IMR-90 (cell line): ENCODE measurements around the gene HOXC10. TPM values are rescaled to one million over a fixed set of nuclear protein-coding genes. Genes with fewer than 3 reads are reported as not detected.

ENCODE experiments used
- ATAC-seq: fragments of 200-7000 bp; cut with Tn5 transposase; 2 replicates; pipeline ENCODE4 v1.9.1; 2020; ENCODE audit warnings: low read depth, mild to moderate bottlenecking, moderate library complexity
- BruUV-seq: library from RNA; stranded (reverse); fragments of 400-500 nt; replicated peaks from 2 replicates; lab custom pipeline; 2021; lab: Mats Ljungman, UMichigan
- CTCF ChIA-PET: fragments of 300-600 bp; formaldehyde crosslinking; extraction: SDS; loops from one replicate; lab custom pipeline; 2021; ENCODE audit warnings: antibody characterized with exemption; lab: Yijun Ruan, JAX
- POLR2A ChIA-PET: fragments of 300-600 bp; sonication (Branson Sonifier 250); formaldehyde crosslinking; loops from one replicate; lab custom pipeline; 2022; ENCODE audit warnings: antibody characterized with exemption; ENCODE audit not compliant: unreplicated experiment; lab: Charles Lee
- DNase-seq: peaks from one replicate; pipeline ENCODE4 v3.0.0; 2013
- H2AFZ ChIP-seq: replicated peaks from 2 replicates; pipeline ENCODE3; 2013; ENCODE audit warnings: low read length, mild to moderate bottlenecking; ENCODE audit not compliant: poor library complexity
- H2AK5ac ChIP-seq: 2 replicates; pipeline ENCODE4 v1.6.1; 2013; ENCODE audit warnings: low read depth, low read length, inconsistent platforms
- H2AK9ac ChIP-seq: replicated peaks from 2 replicates; pipeline ENCODE3; 2013; ENCODE audit warnings: mild to moderate bottlenecking, low read depth, low read length, moderate library complexity; ENCODE audit not compliant: poor library complexity
- H2BK120ac ChIP-seq: 2 replicates; pipeline ENCODE4 v1.6.1; 2013; ENCODE audit warnings: low read depth, low read length, inconsistent platforms
- H2BK15ac ChIP-seq: 3 replicates; pipeline ENCODE4 v1.6.1; 2013; ENCODE audit warnings: low read depth, low read length, inconsistent platforms
- H2BK20ac ChIP-seq: 2 replicates; pipeline ENCODE4 v1.6.1; 2013; ENCODE audit warnings: low read depth, mild to moderate bottlenecking, inconsistent platforms, low read length, moderate library complexity
- H2BK5ac ChIP-seq: 2 replicates; pipeline ENCODE4 v1.6.1; 2013; ENCODE audit warnings: mild to moderate bottlenecking, low read depth, low read length, inconsistent platforms; ENCODE audit not compliant: poor library complexity, severe bottlenecking
- H3K14ac ChIP-seq: replicated peaks from 2 replicates; pipeline ENCODE4 v1.6.1; 2013; ENCODE audit warnings: low read depth, low read length, inconsistent platforms
- H3K18ac ChIP-seq: 2 replicates; pipeline ENCODE4 v1.6.1; 2013; ENCODE audit warnings: low read depth, low read length, control low read depth
- H3K23ac ChIP-seq: 2 replicates; pipeline ENCODE4 v1.6.1; 2013; ENCODE audit warnings: low read depth, low read length, inconsistent platforms
- H3K27ac ChIP-seq: 2 replicates; pipeline ENCODE4 v1.5.1; 2013; ENCODE audit warnings: mild to moderate bottlenecking, control low read depth, low read length; ENCODE audit not compliant: insufficient read depth
- H3K27me3 ChIP-seq: 2 replicates; pipeline ENCODE4 v1.6.1; 2013; ENCODE audit warnings: low read length; ENCODE audit not compliant: control insufficient read depth, insufficient read depth
- H3K36me3 ChIP-seq: 2 replicates; pipeline ENCODE4 v1.6.1; 2013; ENCODE audit warnings: low read length, mixed read lengths; ENCODE audit not compliant: control insufficient read depth, insufficient read depth
- H3K4ac ChIP-seq: 2 replicates; pipeline ENCODE4 v1.6.1; 2013; ENCODE audit warnings: low read depth, low read length, inconsistent platforms
- H3K4me1 ChIP-seq: 2 replicates; pipeline ENCODE4 v1.6.1; 2013; ENCODE audit warnings: low read length, mixed read lengths; ENCODE audit not compliant: control insufficient read depth, insufficient read depth
- H3K4me2 ChIP-seq: 2 replicates; pipeline ENCODE4 v1.6.1; 2013; ENCODE audit warnings: low read depth, mild to moderate bottlenecking, control low read depth, low read length, moderate library complexity
- H3K4me3 ChIP-seq: 2 replicates; pipeline ENCODE4 v1.5.1; 2013; ENCODE audit warnings: low read depth, mild to moderate bottlenecking, control low read depth, low read length, moderate library complexity; ENCODE audit not compliant: insufficient read depth
- H3K56ac ChIP-seq: 2 replicates; pipeline ENCODE4 v1.6.1; 2013; ENCODE audit warnings: low read length, inconsistent platforms; ENCODE audit not compliant: insufficient read depth; ENCODE audit errors: extremely low read depth
- H3K79me1 ChIP-seq, 2 experiments: 2 replicates each; pipeline ENCODE4 v1.6.1; 2013; ENCODE audit warnings: low read length in 2 of 2, inconsistent platforms in 1 of 2, low read depth in 1 of 2
- H3K9ac ChIP-seq: 2 replicates; pipeline ENCODE4 v1.6.1; 2013; ENCODE audit warnings: low read depth, low read length, control low read depth
- H3K9me1 ChIP-seq: 2 replicates; pipeline ENCODE4 v1.6.1; 2013; ENCODE audit warnings: low read length, inconsistent platforms; ENCODE audit not compliant: insufficient read depth
- H3K9me3 ChIP-seq: 2 replicates; pipeline ENCODE4 v1.6.1; 2013; ENCODE audit warnings: low read length; ENCODE audit not compliant: control insufficient read depth, insufficient read depth
- H4K20me1 ChIP-seq: 2 replicates; pipeline ENCODE4 v1.6.1; 2013; ENCODE audit warnings: low read length, inconsistent platforms; ENCODE audit not compliant: insufficient read depth
- H4K5ac ChIP-seq: 2 replicates; pipeline ENCODE4 v1.6.1; 2013; ENCODE audit warnings: mild to moderate bottlenecking, low read depth, low read length, control low read depth
- H4K8ac ChIP-seq, 2 experiments: 2 replicates each; pipeline ENCODE4 v1.6.1; 2013; ENCODE audit warnings: low read depth in 2 of 2, low read length in 2 of 2, control low read depth in 1 of 2, inconsistent platforms in 1 of 2
- H4K91ac ChIP-seq: 2 replicates; pipeline ENCODE4 v1.6.1; 2013; ENCODE audit warnings: low read depth, low read length, inconsistent platforms; ENCODE audit not compliant: insufficient read depth
- BHLHE40 ChIP-seq: fragments of 150-350 bp; IDR thresholded peaks from 2 replicates; pipeline ENCODE4 v1.6.1; 2016; ENCODE audit warnings: mild to moderate bottlenecking, low read depth, low read length
- FOS ChIP-seq: fragments of 150-350 bp; IDR thresholded peaks from 2 replicates; pipeline ENCODE4 v1.6.1; 2016; ENCODE audit warnings: low read depth, low read length
- WGBS, 2 experiments: methylation state at CpG; one replicate each; pipeline versions ENCODE4 v1.1.5 to v1.1.7; 2013; ENCODE audit warnings: missing lambda C conversion rate in 2 of 2; ENCODE audit not compliant: insufficient read length in 1 of 2; ENCODE audit errors: extremely low coverage in 2 of 2; 5-methylcytosine and 5-hydroxymethylcytosine counted together
- dilution Hi-C: fragments of 300-500 bp; cut with HindIII; formaldehyde crosslinking; loops from one replicate; pipeline ENCODE4 v1.14.3; 2018; ENCODE audit warnings: low sequenced_read_pairs; ENCODE audit not compliant: unreplicated experiment
- in situ Hi-C: fragments of 300-500 bp; cut with MboI; formaldehyde crosslinking; loops from 3 replicates; pipeline ENCODE4 v1.14.3; 2019; ENCODE audit warnings: low sequenced_read_pairs, inconsistent platforms, mixed read lengths
- intact Hi-C: fragments of 100-400 bp; cut with micrococcal nuclease; formaldehyde crosslinking; loops from 2 replicates; pipeline ENCODE4 v1.10.0; 2022
- polyA plus RNA-seq, 3 experiments: library from polyadenylated mRNA; depleted of rRNA; stranded (reverse); fragments of >200 nt; gene quantifications; 2 replicates each; pipeline ENCODE4 v1.2.3, GENCODE V29; 2012; ENCODE audit warnings: low replicate concordance in 1 of 3
- total RNA-seq: library from RNA; depleted of rRNA; stranded (reverse); fragments of >200 nt; gene quantifications from 2 replicates; pipeline ENCODE4 v1.2.3, GENCODE V29; 2012

The HOXC10 gene
- total and polyA plus RNA-seq, 2 of the 4 experiments (the other 2 are of a cell fraction), result 0.15 TPM; not detected in 1

- no peak for TF ChIP-seq BHLHE40
Observed at GRCh38 chr12:53986686-53987483, 1.9 kb downstream of the HOXC10 start (continued).

GRCh38 chr12:53987787-53988230 lies 2.9 kb downstream of the HOXC10 start:
- CTCF ChIA-PET, result interaction anchor here (0.8 to 1.3 kb wide), 2 partner anchors 12 to 204 kb away, joined by 3 to 4 read pairs; partner anchors contain the start of gene HOXC9

More at GRCh38 chr12:53987787-53988230, 2.9 kb downstream of the HOXC10 start:
- Histone ChIP-seq H3K18ac (no peak overlapping the region), H4K5ac (no peak overlapping the region), H3K14ac (no peak overlapping the region), H3K9me3 (peaks cover 10% of the 10 kb centered on the region), H3K27me3 (peaks cover 96% of the 10 kb centered on the region), H4K91ac (no peak overlapping the region), H3K9me1 (no peaks in the 10 kb centered on the region), H2AFZ (no peak overlapping the region), H2BK20ac (no peak overlapping the region), H3K79me1 (no peaks in the 10 kb centered on the region), H3K9ac (no peak overlapping the region), H3K56ac (no peak overlapping the region), H2BK120ac (no peak overlapping the region), H2AK9ac (no peak overlapping the region), H3K27ac (no peak overlapping the region), H3K4me2 (no peak overlapping the region), H3K23ac (no peak overlapping the region), H3K4me3 (no peak overlapping the region), H4K8ac (no peak overlapping the region), H3K36me3 (no peaks in the 10 kb centered on the region), H2BK15ac (no peak overlapping the region), H2BK5ac (no peak overlapping the region), H3K4me1 (0 out of 2 replicates have a peak, but pooled peaks cover 2% of the 10 kb centered on the region), H2AK5ac (no peak overlapping the region), H4K20me1 (no peaks in the 10 kb centered on the region; the same call in 1 of the 2 replicates), H3K4ac (no peak overlapping the region)
- POLR2A ChIA-PET, result no interaction called here
- in situ Hi-C loops (no loop called here), dilution Hi-C loops (no loop called here), intact Hi-C loops (loop anchor here (5.0 kb wide), 1 partner anchor 221 kb away; no protein-coding TSS in a partner anchor)
- TF ChIP-seq FOS, result no peak
- no CpG with 5 or more reads among the region's 4 CpGs for WGBS, 2 experiments
- DNase-seq (no peak), ATAC-seq (no peak)
- BruUV-seq, result no TSS peak
